HG03196 (cell line): ENCODE data around the gene UBAP1.
"Not testable (repeated sequence)": the region's sequence is repeated elsewhere in the genome, so short reads cannot be mapped to it uniquely, and the experiment has no call there.

Source experiments
- ATAC-seq: cut with Tn5 transposase; IDR thresholded peaks from one replicate; pipeline ENCODE4 v1.9.1; 2021; ENCODE audit not compliant: unreplicated experiment

UBAP1 gene

DNA sequence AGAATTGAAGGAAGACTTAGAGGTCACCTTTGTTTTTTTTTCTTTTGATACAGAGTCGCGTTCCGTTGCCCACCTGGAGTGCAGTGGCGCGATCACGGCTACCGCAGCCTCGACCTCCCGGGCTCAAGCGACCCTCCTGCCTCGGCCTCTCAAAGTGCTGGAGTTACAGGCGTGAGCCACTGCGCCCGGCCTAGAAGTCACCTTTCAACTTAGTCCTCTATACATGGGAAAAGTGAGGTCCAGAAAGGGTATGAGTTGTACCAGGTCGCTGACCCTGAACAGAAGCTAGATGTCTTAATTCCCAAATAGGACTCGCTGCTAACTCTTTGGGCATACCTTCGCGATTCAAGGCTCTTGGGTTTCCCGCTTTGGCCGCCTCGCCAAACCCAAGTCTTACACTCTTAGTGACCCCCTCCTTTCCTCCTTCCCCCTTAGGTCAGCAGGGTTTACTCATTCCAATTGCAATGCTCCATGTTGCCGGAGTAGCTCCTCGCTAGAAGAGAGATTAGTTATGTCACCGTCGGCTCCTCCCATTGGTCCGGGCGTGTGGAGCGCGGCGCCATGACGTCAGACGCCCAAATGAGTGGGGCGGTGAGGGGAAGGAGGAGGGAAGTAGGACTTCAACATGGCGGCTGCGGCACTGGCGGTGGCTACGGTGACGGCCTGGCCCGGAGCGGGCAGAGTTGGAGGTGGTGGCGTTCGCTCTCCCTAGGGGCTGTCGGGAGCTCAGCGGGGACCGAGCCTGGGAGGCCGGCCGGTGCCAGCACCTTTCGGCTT lies at the start of gene UBAP1:
UBAP1 (plus strand) TSS at position 608 of the 777 bp plus-strand sequence. CDS start 41,872 bp downstream, outside the sequence.
- ATAC-seq = peak; percentile 99

DNA sequence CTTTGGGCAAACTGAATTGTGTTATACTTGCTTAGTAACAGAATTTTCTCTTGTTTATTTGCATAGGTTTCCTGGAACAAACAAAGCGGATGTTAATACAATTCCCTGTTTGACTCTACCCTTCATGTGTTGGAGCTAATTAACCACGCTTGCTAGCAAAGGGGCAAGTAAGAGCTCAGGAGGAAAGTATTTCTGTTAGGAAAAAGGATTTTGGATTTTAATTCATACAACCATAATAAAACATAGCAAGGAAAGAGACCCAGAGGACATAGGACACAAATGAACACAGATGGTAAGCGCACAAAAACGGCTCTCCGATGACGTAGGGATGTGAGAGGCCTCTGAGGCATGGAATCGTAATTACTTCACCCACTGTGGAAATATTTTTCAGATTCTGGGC lies 47.3 kb upstream of the UBAP1 start:
- ATAC-seq = no peak

DNA sequence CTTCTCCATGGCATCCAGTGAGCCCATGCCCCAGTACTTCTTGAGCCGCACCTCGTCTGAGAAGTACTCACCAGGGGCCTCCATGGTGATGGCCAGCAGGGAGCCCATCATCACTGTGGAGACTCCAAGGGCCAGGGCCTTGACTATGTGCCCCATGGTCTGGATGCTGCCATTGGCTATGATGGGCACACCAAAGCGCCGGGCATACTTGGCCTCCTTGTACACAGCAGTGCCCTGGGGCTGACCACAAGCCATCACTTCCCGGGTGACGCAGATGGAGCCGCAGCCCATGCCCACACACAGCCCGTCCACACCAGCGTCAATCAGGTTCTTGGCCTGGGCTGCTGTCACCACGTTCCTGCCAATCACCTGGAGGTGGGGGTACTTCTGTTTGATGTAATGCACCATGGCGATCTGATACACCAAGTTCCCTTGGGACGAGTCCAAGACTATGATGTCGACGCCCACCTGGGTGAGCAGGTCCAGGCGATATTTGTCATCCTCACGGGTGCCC lies 45.4 kb upstream of the UBAP1 start:
- no peak for ATAC-seq

DNA sequence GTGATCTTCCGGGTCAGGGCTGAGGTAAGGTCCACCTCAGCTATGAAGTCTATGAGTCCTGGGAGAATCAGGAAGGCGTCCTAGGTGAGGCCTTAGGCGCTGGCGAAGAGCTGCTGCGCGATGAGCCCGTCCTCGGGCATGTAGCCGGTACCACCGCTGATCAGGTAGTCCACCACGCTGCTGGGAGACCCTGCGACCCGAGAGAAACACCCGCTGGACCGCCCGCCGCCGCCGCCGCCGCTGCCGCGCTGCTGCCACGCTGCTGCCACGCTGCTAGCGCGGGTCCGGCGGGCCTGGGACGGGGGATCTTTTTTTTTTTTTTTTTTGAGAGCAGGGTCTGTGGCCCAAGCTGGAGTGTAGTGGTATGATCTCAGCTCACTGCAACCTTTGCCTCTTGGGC lies 44.3 kb upstream of the UBAP1 start:
- no peak for ATAC-seq

DNA sequence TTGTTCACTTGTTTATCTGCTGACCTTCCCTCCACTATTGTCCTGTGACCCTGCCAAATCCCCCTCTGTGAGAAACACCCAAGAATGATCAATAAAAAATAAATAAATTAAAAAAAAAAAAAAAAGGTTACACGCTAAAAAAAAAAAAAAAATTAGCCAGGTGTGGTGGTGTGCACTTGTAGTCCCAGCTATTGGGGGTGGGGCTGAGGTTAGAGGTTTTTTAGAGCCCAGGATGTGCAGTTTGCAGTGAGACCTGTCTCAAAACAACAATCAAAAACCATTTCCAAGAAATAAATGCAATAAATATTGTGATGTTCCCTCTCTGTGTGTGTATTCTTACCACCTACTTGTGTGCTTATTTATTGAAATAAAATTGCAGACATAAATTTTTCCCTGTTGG lies 40.2 kb upstream of the UBAP1 start:
- not testable (repeated sequence) for ATAC-seq

DNA sequence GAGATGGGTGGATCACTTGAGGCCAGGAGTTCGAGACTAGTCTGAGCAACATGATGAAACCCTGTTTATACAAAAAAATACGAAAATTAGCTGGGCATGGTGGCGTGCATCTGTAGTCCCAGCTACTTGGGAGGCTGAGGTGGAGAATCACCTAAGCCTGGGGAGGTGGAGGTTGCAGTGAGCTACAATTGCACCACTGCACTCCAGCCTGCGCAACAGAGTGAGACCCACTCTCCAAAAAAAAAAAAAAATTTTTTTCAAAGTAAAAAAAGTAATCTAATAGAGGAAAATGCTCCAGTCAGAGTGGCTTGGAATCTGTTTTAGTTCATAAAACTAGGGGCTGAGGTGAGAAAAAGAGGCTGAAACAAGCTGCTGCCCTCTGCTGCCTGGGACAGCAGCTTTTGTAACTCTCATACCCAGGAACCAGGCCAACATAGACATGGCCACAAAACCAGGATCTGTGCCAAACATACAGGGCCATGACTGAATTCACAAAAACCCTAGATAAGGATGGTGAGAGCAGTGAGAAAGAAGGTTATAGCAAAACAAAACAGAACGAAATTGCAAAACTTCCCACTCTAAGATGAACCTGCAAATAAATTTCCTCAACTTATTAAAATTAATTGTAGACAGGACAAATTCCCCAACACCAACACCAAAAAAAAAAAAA lies 39.2 kb upstream of the UBAP1 start:
- no peak for ATAC-seq

DNA sequence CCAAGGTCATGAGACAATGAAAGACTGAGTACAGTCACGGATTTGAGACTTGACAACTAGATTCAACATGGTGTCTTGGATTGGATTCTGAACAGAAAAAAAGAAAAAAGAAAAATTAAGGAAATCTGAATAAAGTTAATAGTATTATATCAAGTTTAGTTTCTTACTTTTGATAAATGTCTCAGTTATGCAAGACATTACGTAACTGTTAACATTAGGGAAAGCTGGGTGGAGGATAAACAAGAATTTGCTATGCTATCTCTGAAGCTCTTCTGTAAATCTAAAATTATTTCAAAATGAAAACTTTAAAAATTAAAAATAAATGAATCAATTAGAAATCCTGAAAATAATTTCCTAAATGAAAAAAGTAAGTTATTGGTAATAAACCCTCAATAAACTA lies 38.0 kb upstream of the UBAP1 start:
- ATAC-seq = no peak

DNA sequence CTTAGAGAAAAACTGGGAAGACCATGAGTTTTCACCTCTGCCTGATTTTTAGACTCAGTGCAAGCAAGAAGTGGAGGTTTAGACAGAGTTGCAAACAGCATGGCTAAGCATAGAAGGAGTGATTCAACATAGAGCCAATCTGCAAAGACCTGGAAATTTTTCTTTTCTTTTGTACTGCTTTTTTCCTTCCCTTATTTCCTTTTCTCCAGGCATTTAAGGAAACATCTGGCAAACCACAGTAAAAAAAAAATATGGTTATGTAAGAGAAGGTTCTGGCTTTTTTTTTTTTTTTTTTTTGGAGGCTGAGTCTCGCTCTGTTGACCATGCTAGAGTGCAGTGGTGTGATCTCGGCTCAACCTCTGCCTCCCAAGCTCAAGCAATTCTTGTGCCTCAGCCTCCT lies 35.7 kb upstream of the UBAP1 start:
- ATAC-seq = no peak

DNA sequence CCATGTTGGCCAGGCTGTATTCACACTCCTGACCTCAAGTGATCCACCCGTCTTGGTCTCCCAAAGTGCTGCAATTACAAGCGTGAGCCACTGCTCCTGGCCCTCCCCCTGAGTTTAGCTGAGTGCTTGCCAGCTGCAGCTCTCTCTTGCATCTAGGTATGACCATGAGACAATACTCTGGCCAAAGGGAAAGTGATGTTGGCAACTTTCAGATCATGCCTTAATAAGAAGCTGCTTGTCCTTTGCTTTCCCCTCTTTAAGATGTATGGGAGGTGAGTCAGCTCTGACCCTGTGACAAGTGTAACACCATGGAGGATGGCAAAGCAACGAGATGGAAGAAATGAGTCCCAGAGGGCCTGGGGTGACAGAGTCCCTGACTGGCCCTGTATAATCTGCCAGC lies 33.7 kb upstream of the UBAP1 start:
- ATAC-seq = no peak

DNA sequence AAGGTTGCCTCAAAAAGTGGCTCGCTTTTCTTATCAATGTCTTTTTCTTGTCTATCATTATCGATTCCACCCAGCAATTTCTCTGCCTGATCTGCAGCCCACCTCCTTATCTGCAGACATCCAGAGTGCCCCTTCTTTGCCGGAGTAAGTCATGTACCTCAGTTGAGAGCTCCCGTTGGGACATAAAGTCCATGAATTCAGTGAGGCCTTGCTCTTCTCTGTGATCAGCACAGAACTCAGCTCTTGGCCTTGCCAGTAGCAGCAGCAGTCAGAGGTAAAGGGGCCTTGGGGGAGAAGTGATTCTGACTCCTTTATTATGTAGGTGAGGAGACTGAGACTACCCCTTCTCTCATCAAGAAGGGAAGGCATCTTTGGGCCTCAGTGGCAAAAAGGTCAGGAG lies 27.4 kb upstream of the UBAP1 start:
- ATAC-seq = no peak

DNA sequence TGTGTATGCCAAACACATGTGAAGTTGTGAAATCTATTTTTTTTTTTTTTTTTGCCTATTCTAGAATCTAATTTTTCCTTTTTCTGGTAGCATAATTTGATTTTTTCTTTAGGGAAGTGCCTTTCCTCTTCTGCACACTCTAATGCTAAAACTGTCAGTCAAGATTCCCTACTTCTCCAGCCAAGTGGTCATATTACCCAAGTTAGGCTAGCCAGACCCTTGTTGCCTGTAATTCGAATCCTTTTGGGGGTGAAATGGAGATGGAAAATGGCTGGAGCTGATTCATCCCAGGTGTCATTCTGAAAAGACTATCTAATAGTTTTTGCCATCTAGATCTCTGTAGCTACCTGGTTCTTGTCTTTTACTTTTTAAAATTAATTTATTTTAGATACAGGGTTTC lies 24.8 kb upstream of the UBAP1 start:
- ATAC-seq = no peak

DNA sequence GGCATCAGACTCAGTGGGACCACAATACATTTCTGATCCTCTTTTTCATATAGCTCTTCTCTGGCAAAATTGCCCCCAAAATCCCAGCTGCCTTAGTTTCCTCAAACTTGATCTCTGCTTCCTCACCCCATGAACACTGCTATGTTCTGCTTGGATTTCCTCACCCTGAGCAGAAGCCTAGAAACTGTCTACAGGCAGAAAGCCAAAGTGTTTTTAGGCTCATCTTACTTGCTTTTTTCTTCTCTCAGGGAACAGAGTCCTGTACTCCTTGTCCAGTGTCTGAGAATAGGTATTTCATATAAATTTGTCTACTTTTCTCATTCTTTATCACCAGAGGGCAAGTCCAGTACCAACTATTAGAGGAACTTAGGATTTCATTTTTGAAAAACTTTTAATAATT lies 21.5 kb upstream of the UBAP1 start:
- no peak for ATAC-seq

DNA sequence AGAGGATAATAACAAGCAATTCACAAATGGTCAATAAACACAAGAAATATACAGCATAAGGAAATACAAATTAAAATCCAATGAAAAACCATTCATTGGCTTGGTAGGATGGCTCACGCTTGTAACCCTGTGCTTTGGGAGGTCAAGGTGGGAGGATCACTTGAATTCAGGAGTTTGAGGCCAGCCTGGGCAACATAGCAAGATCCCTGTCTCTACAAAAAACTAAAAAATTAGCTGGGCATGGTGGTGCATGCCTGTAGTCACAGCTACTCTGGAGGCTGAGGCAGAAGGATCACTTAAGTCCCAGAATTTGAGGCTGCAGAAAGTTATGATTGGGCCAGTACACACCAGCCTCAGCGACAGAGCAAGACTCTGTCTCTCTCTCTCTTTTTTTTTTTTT lies 20.9 kb upstream of the UBAP1 start:
- ATAC-seq = no peak

DNA sequence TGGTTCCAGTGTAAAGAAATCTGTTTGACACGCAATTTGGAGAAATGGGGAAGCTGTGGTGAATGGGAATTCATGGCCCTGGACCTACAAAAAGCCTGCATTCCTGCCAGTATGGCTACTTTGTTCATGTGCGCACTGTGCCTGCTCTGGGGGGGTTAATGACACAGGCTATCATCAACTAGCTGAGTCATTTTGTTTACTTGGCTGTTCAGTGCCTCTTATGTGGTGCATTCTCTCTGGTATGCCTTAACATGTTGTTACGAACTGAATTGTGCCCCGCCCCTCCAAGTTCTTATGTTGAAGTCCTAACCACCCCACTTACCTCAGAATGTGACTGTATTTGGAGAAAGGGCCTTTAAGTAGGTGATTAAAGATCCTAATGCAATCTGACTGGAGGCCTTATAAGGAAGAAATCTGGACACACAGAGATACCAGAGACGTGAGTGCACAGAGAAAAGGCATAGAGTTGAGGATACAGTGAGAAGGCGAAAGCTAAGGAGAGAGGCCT lies 20.4 kb upstream of the UBAP1 start:
- no peak for ATAC-seq

DNA sequence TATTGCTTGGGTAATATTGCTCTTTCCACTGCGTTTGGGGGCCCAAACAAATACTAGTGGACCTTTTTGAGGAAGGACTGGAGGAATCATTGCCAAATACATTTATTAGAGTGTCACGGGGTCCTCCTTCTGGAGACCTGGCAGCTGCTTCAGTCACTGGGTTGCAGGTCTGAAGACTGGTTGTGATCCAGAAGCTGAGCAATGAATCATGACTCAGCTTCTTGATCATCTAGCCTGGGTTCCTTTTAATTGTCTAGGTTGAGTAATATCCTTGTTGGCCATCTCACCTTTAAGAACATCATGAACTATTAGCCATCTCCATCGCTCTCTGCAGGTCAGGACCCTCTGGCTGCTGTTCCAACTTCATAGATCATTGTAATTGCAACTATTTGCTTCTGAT lies 15.4 kb upstream of the UBAP1 start:
- ATAC-seq = no peak

DNA sequence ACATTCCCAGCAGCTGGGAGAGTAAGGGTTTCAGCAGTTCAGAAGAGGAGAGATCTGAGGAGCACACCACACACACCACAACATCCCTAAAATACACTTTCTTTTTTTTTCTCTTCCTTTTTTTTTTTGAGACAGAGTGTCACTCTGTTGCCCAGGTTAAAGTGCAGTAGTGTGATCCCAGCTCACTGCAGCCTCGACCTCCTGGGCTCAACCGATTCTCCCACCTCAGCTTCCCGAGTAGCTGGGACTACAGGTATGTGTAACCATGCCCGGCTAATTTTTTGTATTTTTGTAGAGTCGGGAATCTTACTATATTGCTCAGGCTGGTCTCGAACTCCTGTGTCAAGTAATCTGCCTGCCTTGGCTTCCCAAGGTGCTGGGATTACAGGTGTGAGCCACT lies 9.7 kb upstream of the UBAP1 start:
- no peak for ATAC-seq

DNA sequence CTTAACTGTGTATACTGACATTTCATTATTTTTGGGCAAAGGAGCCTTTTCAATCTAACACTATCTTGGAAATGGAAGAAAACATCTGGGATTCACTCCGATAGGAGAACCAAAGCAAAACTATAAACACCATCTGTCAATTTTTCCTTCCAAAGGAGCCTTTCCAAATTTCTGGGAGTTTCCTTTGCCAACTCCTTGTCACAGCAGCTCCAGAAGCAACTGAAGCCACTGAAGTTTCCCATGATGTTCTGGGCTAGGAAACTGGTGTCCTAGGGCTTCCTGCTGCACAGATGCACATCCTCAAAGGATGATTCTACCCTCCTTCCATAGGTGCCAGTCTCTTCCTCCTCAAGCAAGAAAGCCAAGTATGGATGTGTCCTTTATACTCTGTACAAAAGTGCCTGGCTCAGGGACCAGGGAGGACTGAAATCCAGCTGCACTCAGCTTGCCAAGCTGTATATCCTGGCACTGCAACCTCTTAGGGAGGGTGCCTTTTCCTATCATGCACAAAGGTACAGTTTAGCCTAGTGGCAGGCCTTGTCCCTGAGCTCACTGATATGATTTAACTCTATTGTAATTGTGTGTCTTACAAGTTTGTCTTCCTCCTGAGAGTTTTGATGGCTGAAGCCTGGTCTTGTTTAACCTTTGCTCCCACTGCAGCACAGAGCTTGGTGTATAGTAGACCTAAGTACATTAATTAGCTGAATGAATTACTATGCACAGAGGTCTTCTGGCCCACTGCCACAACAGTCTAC lies 8.4 kb upstream of the UBAP1 start:
- no peak for ATAC-seq

DNA sequence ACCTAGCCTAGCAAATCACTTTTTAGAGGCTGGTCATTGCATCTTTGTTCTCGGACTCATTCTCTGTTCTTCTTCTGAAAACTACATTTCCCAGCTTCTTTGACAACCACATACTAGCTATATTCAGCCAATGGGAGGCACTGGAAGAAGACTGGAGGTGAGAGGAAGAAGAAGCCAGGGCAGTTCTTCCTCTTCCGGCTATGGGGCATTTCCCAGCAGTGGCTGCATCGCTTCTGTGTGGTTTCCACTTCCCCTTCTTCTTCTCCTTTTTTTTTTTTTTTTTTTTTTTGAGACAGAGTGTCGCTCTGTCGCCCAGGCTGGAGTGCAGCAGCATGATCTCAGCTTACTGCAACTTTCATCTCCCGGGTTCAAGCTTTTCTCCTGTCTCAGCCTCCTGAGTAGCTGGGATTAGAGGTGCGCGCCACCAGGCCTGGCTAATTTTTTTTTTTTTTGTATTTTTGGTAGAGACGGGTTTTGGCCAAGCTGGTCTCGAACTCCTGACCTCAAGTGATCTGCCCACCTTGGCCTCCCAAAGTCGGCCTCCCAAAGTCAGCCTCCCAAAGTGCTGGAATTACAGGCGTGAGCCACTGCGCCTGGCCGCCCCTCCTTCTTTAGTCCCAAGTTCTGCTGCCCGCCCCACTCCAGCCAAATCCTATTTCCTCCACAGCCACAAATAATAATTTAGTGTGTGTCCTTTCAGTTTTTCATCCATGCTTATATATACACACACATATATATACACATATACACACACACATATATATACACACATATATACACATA lies 6.9 kb upstream of the UBAP1 start:
- ATAC-seq = no peak

DNA sequence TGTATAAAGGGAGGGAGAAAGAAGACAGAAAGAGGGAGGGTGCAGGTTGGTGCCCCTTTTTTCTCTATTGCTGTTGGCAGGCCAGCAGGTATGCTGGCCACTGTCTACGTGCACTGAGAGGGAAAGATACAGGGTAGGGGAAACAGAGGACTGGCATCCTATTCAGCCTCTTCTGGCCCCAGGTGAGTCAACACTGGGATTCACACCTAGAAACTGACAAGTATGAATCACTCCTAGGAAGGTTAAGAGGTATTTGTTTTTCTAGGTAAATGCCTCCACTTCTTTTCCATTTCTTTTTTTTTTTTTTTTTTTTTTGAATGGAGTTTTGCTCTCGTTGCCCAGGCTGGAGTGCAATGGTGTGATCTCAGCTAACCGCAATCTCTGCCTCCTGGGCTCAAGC lies 2.8 kb upstream of the UBAP1 start:
- ATAC-seq = no peak

DNA sequence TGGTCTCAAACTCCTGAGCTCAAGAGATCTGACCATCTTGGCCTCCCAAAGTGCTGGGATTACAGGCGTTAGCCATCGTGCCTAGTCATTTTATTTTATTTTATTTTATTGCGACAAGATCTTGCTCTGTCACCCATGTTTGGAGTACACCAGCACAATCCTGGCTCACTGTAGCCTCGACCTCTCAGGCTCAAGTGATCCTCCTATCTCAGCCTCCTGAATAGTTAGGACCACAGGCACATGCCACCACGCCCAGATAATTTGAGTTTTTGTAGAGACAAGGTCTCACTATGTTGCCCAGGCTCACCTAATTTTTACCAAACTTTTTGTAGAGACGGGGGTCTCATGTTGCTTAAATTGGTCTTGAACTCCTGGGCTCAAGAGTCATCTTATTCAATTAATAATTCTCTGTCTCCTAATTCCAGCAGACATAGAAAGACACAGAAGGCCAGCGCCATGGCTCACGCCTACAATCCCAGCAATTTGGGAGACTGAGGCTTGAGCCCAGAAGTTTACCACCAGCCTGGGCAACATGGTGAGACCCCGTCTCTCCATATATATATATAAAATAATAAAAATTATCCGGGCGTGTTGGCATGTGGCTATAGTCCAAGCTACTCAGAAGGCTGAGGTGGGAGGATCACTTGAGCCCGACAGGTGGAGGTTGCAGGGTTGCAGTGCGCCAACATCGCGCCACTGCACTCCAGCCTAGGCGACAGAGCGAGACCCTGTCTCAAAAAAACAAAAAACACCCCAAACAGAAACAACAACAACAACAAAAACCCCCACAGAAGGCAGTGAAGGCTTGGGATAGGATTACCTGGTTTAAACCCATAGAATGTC lies 1.0 kb upstream of the UBAP1 start:
- no peak for ATAC-seq
